ENCODE results near the gene GLUL.

The GLUL gene

DNA sequence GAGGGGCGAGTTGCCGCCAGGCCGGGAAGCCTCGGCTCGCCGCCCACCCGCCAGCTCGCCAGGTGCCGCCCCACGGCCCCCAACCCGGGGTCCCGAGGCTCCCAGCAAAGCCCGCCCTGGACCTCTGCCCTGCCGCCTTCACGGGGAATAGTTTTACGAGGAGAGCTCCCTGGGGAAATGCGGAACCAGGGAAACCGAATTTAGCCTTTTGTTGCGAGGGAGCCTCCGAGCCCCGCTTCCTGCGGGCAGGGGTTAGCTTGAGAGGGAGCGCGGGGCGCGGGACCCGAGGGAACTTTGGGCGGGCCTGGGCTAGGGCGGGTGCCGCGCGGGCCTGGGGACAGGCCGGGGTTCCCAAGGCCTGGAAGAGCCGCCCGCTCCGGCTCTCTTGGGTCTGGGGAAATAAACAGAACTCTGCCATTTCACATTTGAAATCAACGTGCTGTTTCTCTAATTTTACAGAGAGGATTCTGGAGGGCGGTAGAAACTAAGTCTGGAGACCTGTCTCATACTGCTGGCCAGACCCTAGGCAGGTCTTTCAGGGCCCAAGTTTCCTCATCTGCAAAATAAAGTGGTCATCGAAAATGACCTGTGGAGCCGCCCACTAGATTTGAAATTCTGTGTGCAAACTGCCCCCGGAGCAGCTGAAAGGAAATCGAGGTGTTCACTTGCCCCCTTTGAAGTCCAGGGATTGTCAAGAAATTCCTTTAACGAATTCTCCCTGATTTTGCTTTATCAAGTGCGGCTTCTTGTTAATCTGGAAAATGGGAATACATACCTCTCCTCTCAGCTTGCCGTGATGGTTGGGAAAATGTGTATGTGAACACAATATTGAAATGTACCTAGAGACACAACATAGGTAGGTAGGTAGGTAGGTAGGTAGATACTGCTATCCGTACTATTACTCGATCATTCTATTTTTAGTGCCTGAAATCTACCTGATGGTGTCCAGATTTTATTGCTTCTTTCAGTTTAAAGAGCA is 749 bp upstream of the GLUL start:
- TF ChIP-seq, protein P1, sequence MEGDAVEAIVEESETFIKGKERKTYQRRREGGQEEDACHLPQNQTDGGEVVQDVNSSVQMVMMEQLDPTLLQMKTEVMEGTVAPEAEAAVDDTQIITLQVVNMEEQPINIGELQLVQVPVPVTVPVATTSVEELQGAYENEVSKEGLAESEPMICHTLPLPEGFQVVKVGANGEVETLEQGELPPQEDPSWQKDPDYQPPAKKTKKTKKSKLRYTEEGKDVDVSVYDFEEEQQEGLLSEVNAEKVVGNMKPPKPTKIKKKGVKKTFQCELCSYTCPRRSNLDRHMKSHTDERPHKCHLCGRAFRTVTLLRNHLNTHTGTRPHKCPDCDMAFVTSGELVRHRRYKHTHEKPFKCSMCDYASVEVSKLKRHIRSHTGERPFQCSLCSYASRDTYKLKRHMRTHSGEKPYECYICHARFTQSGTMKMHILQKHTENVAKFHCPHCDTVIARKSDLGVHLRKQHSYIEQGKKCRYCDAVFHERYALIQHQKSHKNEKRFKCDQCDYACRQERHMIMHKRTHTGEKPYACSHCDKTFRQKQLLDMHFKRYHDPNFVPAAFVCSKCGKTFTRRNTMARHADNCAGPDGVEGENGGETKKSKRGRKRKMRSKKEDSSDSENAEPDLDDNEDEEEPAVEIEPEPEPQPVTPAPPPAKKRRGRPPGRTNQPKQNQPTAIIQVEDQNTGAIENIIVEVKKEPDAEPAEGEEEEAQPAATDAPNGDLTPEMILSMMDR (IDR thresholded peaks at IDR 0.05) = no peak

DNA sequence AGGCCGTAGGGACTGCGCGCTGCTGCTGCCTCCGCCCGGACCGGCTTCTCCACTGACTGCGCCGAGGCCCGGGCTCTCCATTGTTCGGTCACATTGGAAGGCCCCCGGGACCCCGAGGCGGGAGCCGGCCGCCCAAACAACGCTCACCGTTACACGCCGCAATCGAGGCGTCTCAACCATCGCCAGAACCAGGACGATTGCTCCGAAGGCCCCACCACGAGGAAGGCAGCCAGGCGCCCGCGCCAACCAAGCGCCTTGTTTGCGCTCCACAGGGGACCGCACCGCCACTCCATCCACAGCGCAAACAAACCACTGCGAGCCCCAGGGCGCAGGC is 595 bp downstream of the GLUL start:
- TF ChIP-seq, protein P1 (IDR thresholded peaks at IDR 0.05) = no peak

DNA sequence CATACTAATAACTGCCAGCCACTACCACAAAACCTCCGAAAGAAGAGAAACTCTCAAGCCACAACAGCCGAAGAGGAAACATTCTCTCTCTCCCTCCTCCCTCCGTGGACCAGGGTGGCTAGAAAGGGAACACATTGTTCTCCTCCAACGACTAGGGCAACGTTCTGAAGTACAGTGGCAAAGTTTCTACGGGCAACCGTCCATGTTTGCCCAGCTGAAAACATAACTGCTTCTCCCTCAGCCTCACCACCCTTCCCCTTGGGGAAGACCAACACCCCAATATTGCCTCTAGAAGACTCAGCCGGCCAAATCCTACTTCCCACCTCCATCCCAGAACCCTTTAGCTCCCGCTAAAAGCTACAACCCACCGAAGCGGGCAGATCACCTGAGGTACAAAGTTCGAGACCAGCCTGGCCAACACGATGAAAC is 2.0 kb downstream of the GLUL start:
- TF ChIP-seq, protein P1 (IDR thresholded peaks at IDR 0.05) = no peak

DNA sequence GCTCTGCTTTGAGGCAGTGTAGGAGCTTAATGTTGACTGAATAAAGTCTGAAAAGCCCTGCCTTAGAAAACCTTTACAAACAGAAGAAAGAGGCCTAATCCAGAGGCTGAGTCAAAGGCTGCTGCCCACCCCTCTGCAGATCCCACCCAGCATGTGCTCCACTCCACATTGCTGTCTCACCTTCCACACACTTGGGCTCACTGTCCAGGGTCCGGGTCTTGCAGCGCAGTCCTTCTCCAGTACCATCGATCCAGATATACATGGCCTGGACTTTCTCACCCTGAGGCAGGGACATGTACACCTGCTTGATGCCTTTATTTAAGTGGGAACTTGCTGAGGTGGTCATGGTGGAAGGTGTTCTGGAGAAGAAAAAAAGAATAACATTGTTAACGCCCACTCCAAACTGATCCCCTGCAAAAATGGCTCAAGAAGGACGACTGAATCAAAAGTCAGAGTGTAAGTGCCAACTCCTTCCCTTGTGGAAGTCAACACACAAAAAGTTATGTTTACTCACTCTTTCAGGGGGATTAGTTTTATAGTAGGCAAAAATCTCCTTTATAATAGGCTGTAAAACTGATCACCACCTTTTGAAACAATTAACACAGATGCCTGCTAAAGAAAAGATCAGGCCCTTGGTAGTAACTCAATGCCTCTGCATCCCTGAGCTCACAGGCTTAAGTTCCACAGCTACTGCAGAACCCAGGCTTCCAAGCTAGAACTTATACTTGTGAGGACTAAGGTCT is 3.0 kb downstream of the GLUL start:
- TF ChIP-seq, protein P1 (IDR thresholded peaks at IDR 0.05) = no peak

DNA sequence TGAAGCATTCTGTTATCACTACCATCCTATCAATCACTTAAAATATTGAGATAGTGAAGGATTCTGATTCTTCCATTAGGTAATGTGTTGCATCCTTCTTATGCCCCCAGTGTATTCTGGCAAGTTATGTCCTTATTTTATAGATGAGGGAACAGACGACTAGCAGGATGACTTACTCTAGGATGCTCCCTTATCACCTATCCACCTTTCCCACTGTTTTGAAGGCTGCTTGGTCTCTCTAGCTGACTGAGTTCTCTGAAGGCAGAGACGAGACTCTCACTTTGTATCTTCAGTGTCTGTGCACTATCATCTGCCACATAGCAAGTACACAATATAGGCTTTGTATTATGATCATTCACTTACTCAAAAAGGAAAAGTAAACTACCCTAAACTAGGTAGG is 4.0 kb downstream of the GLUL start:
- TF ChIP-seq, protein P1 (IDR thresholded peaks at IDR 0.05) = no peak

DNA sequence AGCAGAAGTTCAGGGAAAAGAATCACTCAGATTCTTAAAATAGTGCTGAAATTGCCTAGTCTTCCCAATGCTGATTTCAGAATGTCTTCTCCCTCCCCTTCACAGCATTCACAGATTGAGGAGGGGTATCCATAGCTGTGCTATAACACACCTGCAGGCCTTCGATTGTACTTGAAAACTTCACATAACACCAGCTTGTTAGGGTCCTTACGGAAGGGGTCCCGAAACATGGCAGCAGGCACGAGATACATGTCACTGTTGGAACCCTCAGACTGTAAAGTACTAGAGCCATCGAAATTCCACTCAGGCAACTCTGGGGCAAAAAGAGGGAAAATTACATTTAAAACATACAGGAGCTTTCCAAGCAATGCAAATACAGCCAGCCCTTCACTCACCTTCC is 4.6 kb downstream of the GLUL start:
- TF ChIP-seq, protein P1 (IDR thresholded peaks at IDR 0.05) = no peak

DNA sequence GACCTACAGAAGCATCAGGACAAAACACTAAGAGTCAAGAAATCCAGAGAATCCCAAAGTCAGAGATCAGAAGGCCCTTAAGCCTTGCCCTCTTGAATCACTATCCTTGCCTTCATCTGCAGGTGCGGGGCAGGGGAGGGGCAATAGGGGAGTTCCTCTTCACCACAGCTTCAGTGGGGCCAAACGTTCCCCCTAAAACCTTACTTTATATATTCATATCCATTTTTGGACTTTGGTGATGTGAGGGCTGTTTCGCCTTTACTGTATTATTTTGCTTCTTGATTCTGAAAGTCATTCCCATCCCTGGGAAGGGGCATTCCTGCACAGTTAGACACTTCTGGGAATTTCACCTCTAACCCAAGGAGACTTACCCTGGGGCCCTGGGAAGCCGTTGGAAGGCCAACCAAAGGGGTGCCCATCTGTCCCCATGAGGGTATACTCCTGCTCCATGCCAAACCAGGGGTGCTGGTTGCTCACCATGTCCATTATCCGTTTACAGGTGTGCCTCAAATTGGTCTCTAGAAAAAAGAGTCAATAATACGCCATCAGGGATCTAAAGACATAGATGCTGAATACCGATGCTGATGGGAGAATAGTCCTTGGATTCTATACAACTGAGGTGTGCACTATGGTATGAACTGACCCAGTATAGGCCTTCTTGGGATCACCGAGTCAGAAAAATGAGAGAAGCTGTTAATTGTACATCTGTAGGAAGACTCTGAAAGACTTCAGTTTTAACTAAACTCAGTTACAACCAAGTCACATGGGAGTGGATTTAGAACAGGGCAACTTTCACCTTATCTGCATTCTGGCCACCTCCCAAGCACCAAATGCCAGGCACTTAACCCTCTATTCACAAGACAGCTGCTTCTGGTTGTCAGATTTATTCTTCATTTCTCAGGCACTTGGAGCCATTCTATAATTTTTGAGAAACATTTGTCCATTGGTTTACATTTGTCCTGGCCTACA is 5.4 kb downstream of the GLUL start:
- TF ChIP-seq, protein P1 (IDR thresholded peaks at IDR 0.05) = no peak

Data from LNCAP (cell line).